ENCODE results near the gene MUCL3.
"Not testable (repeated sequence)": the region's sequence is repeated elsewhere in the genome, so short reads cannot be mapped to it uniquely, and the experiment has no call there.

Gene MUCL3

DNA sequence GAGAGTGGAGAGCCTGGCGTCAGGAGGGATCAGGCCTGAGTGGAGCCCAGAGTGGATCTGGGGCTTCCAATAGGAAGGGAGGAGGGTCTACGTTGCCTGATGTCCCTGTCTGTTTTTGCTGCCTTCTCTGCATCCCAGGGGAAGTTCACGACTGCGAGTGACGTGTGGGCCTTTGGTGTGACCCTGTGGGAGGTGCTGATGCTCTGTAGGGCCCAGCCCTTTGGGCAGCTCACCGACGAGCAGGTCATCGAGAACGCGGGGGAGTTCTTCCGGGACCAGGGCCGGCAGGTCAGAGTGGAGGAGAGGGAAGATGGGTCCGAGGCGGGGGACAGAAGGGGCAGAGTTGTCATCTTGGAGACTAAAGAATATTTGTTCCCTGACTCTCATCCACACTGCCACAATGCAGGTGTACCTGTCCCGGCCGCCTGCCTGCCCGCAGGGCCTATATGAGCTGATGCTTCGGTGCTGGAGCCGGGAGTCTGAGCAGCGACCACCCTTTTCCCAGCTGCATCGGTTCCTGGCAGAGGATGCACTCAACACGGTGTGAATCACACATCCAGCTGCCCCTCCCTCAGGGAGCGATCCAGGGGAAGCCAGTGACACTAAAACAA, 41.9 kb upstream of the MUCL3 start:
- no peak for FAIRE-seq
- TF ChIP-seq TAF1 (IDR thresholded peaks at IDR 0.05; ENCODE audit: borderline replicate concordance, low read depth, low read length) (no peak), POLR2A (IDR thresholded peaks at IDR 0.05; ENCODE audit: low read depth, low read length) (no peak)
- no peak for DNase-seq (ENCODE audit: insufficient read length)

DNA sequence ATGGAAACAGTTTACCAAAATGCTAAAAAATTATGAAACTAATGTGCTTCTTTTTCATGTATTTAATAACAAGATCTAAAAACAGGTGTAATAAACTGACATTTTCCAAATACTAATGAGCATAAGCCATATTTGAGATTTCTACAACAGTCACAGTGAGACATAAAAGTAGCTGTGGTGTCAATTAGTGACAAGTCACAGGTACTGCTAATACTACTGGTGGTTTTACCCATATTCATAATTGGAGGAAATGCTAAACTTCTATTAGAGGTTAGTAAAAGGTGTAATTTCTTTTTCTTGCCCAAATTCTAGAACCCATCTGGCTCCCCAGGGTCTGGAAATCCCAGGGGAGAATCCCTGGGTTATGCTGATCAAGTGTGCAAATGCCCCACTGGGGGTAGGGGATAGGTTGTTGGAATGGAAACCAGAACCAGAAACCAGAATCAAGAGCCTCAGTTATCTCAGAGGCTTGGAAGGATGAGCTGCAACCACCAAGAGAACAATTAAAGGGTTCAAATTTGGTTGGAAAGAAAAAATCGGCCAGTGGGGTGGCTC, 39.8 kb upstream of the MUCL3 start:
- DNase-seq (ENCODE audit: insufficient read length) (no peak), FAIRE-seq (no peak)
- TF ChIP-seq POLR2AphosphoS5 (IDR thresholded peaks at IDR 0.05; ENCODE audit: low read depth, low read length), result no peak
- TF ChIP-seq TAF1 (IDR thresholded peaks at IDR 0.05; ENCODE audit: borderline replicate concordance, low read depth, low read length), result no peak
- no peak for TF ChIP-seq POLR2A (IDR thresholded peaks at IDR 0.05; ENCODE audit: low read depth, low read length)

DNA sequence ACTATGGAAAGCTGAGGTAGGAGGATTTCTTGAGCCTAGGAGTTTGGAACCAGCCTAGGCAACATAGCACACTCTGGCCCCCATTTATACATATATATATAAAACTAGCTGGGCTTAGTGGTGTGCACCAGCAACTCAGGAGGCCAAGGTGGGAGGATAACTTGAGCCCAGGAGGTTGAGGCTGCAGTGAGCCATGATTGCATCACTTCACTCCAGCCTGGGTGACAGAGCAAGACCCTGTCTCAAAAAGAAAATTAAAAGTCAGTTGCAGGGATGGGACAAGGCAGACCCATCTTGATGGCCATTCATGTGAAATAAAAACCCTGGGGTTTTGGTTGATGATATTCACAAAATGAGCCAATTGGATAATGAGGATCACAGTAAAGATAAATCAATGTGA, 39.3 kb upstream of the MUCL3 start:
- no peak for FAIRE-seq
- no peak for DNase-seq (ENCODE audit: insufficient read length)
- TF ChIP-seq POLR2AphosphoS5 (IDR thresholded peaks at IDR 0.05; ENCODE audit: low read depth, low read length), result no peak
- TF ChIP-seq TAF1 (IDR thresholded peaks at IDR 0.05; ENCODE audit: borderline replicate concordance, low read depth, low read length), result no peak
- no peak for TF ChIP-seq POLR2A (IDR thresholded peaks at IDR 0.05; ENCODE audit: low read depth, low read length)

DNA sequence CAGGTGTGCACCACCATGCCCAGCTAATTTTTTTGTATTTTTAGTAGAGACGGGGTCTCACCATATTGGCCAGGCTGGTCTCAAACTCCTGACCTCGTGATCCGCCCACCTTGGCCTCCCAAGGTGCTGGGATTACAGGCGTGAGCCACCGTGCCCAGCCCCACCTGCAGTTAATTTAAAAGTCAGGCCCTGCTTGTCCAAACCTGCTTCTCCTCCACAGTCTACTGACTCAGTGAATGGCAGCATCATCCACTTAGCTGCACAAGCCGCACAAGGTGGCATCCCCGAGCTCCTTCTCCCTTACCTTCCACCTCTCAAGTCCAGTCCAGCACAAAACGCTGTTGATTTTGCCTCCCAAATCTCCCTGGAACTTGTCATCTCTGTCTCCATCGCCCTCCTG, 38.6 kb upstream of the MUCL3 start:
- not testable (repeated sequence) for DNase-seq (ENCODE audit: insufficient read length); FAIRE-seq

DNA sequence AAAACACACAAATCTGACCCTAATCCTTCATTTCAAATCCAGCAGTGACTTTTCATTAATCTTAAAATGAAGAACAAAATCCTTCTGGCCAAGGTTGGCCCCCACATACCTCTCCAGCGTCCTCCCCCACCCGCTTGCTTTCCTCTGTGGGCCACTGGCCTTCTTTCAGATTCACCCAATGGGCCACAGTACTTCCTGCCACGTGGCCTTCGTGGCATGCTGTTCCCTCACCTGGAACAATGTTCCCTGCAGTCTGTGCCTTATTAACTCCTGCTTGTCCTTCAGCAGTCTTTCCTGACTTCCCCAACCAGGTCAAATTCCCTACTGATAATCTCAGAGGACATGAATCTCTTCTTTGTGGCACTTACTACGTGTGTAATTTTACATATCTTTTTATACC, 38.1 kb upstream of the MUCL3 start:
- TF ChIP-seq POLR2A (IDR thresholded peaks at IDR 0.05; ENCODE audit: low read depth, low read length) (no peak), TAF1 (IDR thresholded peaks at IDR 0.05; ENCODE audit: borderline replicate concordance, low read depth, low read length) (no peak), POLR2AphosphoS5 (IDR thresholded peaks at IDR 0.05; ENCODE audit: low read depth, low read length) (no peak)
- FAIRE-seq (no peak), DNase-seq (ENCODE audit: insufficient read length) (no peak)

DNA sequence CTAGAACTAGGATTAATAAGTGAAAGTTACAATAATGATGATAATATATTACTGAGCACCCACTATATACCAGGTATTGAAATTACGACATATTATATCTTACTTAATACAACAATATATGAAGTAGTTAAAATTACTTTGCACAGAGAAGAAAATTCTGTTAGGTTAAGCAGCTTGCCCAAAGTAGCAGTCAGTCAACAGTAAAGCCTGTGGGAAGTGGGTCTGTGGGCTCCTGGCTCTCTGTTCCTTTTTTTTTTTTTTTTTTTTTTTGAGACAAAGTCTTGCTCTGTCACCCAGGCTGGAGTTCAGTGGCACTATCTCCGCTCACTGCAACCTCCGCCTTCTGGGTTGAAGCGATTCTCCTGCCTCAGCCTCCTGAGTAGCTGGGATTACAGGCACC, 37.5 kb upstream of the MUCL3 start:
- FAIRE-seq, result no peak
- TF ChIP-seq POLR2A (IDR thresholded peaks at IDR 0.05; ENCODE audit: low read depth, low read length), result no peak
- TF ChIP-seq POLR2AphosphoS5 (IDR thresholded peaks at IDR 0.05; ENCODE audit: low read depth, low read length), result no peak
- TF ChIP-seq TAF1 (IDR thresholded peaks at IDR 0.05; ENCODE audit: borderline replicate concordance, low read depth, low read length), result no peak
- DNase-seq (ENCODE audit: insufficient read length), result no peak

DNA sequence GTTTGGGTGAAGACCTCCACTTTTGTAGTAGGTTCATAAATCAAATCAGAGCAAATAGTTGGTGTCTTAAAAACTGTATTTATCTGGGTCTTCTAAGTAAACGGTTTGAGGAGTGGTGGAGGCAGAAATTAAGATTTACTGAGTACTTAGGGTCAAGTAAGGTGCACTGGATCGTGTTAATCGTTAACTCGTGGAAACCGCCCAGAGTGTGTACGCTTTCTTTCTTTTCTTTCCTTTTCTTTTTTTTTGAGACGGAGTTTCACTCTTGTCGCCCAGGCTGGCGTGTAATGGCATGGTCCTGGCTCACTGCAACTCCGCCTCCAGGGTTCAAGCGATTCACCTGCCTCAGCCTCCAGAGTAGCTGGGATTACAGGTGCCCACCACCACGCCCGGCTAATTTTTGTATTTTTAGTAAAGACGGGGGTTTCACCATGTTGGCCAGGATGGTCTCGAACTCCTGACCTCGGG, 33.4 kb upstream of the MUCL3 start:
- FAIRE-seq; DNase-seq (ENCODE audit: insufficient read length): not testable (repeated sequence)

DNA sequence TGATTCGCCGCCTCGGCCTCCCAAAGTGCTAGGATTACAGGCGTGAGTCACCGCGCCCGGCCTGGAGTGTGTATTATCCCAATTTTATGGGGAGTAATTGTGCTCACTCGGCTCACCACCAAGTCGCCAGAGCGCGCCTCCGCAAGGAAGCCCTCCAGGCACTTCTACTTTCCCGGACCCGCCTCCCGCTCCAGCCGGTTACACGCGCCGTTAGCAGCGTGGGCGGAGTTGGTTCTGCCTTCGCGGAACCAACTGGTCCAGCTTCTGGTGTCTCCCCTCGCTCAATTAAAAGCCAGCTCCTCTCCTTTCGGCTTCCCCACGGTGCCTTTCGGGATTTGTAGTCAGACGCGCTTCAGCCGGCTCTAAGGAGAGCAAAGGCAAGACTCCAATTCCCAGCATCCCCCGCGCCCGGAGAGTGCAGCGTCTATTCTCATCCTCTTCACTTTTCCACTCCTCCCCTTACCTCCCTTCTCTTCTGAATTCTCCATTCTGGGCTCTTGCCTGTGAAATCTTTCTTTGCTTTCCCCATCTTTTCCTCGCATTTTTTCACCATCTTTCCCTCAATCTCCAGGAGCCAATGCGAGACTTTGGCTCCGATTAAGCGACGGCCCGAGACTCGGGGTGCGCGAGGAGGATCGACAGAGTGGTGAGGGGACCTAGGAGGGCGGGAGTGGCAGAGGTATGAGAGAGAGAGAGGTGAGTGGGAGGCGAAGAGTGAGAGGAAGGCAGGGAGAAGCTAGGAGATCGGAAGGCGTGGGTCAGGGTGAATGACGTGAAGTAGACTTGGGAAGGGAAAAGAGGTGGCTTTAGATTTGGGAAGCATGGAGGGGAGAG, 32.8 kb upstream of the MUCL3 start, which contains the start of gene GTF2H4:
TSS of gene GTF2H4 (plus strand) at position 450 of the 834 bp plus-strand sequence.
- peak; percentile 88 for DNase-seq (ENCODE audit: insufficient read length)
- peak; percentile 96 for FAIRE-seq
- TF ChIP-seq POLR2AphosphoS5 (IDR thresholded peaks at IDR 0.05; ENCODE audit: low read depth, low read length) (no peak), POLR2A (IDR thresholded peaks at IDR 0.05; ENCODE audit: low read depth, low read length) (peak; percentile 47; the same call in 1 of the 2 replicates)

DNA sequence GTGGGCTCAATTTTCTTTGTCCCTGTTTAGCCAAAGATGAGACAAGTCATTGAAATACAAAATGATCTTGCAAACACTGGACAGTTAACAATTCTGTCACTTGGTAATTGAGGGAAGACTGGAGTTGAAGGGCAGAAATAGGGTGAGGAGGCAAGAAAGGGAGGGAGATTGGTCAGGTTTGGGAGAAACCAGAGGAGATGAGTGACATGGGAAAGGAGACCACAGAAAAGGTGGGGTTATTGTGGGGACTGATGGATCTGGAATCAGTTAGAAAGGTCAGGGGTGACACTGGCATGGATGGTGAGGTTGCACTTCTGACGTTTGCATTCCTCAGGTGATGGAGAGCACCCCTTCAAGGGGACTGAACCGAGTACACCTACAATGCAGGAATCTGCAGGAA, 32.1 kb upstream of the MUCL3 start:
- TF ChIP-seq POLR2AphosphoS5 (IDR thresholded peaks at IDR 0.05; ENCODE audit: low read depth, low read length) (no peak), POLR2A (IDR thresholded peaks at IDR 0.05; ENCODE audit: low read depth, low read length) (no peak), TAF1 (IDR thresholded peaks at IDR 0.05; ENCODE audit: borderline replicate concordance, low read depth, low read length) (no peak)
- FAIRE-seq (no peak), DNase-seq (ENCODE audit: insufficient read length) (no peak)

DNA sequence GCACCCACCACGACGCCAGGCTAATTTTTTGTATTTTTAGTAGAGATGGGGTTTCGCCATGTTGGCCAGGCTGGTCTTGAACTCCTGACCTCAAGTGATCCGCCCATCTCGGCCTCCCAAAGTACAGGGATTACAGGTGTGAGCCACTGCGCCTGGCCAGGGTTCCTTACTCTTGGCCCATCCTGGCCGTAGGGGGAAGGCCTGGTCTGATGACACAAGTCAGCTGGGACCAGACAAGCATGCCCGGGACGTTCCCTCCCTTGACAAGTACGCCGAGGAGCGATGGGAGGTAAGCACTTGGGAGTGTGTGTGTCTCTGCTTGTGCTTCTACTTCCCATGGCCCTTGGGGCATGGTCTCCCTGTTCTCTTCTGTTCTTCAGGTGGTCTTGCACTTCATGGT, 30.3 kb upstream of the MUCL3 start:
- FAIRE-seq; DNase-seq (ENCODE audit: insufficient read length): not testable (repeated sequence)

DNA sequence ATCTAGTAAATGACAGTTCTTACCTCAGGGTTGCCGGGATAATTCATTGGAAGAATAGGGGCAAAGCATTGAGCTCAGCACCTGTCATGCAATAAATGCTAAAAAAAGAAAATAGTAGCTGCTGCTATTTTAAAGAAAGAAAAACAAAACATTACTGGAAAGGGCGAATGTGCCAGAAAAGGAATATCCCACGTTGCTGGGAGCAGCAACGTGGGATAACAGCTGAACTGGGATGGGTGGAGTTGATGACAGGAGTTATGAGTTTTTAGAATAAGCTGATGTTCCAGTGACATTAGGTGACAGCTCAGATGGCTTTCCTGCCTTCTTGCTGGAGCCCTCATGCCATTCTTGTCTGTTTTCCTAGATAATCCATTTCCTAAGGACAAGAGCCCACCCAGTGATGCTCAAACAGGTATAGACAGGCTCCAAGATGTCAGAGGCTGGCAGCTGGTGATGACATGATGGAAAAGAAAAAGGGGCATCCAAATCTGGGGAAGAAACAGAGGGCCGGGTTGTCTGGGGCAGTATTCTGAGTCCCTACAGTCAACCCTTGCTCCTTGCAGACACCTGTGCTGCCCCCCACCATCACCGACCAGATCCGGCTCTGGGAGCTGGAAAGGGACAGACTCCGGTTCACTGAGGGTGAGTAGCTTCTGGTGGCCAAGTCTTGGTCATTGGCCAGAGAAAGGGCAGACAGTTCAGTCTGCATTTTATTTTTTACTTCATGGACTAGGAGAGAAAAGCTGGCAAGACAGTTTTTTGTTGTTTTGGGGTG, 27.8 kb upstream of the MUCL3 start:
- DNase-seq (ENCODE audit: insufficient read length) (no peak), FAIRE-seq (no peak)
- no peak for TF ChIP-seq POLR2A (IDR thresholded peaks at IDR 0.05; ENCODE audit: low read depth, low read length)
- no peak for TF ChIP-seq POLR2AphosphoS5 (IDR thresholded peaks at IDR 0.05; ENCODE audit: low read depth, low read length)
- no peak for TF ChIP-seq TAF1 (IDR thresholded peaks at IDR 0.05; ENCODE audit: borderline replicate concordance, low read depth, low read length)

DNA sequence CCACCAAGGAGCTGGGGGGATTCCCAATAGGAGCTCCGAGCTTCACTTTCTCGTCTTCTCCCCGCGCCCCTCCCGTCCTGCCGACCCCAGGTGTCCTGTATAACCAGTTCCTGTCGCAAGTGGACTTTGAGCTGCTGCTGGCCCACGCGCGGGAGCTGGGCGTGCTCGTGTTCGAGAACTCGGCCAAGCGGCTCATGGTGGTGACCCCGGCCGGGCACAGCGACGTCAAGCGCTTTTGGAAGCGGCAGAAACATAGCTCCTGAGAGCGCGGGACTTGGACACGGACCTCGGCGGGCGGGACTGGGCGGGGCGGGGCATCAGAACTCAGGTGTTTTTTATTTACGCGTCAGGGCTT, 27.1 kb upstream of the MUCL3 start:
- TF ChIP-seq POLR2AphosphoS5 (IDR thresholded peaks at IDR 0.05; ENCODE audit: low read depth, low read length) (no peak), TAF1 (IDR thresholded peaks at IDR 0.05; ENCODE audit: borderline replicate concordance, low read depth, low read length) (no peak), POLR2A (IDR thresholded peaks at IDR 0.05; ENCODE audit: low read depth, low read length) (no peak)
- DNase-seq (ENCODE audit: insufficient read length), result no peak
- no peak for FAIRE-seq
